ENCODE results near the gene MKNK1.

MKNK1 gene

GRCh38 chr1:46557403-46557802 is 46.7 kb downstream of the MKNK1 start:
- H3K4me1 ChIP-seq (ENCODE audit: control insufficient read depth, insufficient read depth, low read length): peaks cover 11% of the 10 kb centered on the region
- no peak overlapping the region for H3K27ac ChIP-seq (ENCODE audit: low read depth, low read length)
- no peaks in the 10 kb centered on the region for H3K9me3 ChIP-seq (ENCODE audit: control insufficient read depth, insufficient read depth, low read depth, low read length)
- no peak overlapping the region for H3K4me3 ChIP-seq (ENCODE audit: low read depth, low read length)
- no peaks in the 10 kb centered on the region for H3K27me3 ChIP-seq (ENCODE audit: control insufficient read depth, insufficient read depth, low read length)
- peaks cover 7% of the 10 kb centered on the region for H3K36me3 ChIP-seq (ENCODE audit: control insufficient read depth, insufficient read depth, low read length)
- no peak overlapping the region for H3K9ac ChIP-seq (ENCODE audit: low read length)

DNA sequence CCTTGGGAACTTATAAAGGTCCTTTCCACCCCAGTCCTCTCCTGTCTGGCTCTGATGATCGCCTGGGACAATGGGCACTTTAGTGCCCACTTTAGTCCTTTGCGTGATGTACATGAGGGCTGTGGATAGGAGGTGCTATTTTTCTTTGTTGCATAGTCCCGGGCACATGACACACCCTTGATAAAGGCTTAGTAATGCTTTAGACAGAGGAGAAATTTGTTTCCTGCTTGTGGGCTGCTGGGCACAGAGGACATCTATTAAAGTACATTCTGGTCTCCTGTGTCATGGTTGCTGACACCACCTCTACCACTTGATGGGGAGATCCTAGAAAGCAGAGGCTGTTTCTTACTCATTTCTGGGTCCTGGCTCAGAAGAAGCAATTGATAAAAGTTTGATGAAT is 47.2 kb downstream of the MKNK1 start:
- Histone ChIP-seq H3K4me3 (ENCODE audit: low read depth, low read length) (no peak overlapping the region), H3K27me3 (ENCODE audit: control insufficient read depth, insufficient read depth, low read length) (no peaks in the 10 kb centered on the region), H3K27ac (ENCODE audit: low read depth, low read length) (no peak overlapping the region), H3K9me3 (ENCODE audit: control insufficient read depth, insufficient read depth, low read depth, low read length) (no peaks in the 10 kb centered on the region), H3K36me3 (ENCODE audit: control insufficient read depth, insufficient read depth, low read length) (peaks cover 6% of the 10 kb centered on the region; the same call in 1 of the 2 replicates), H3K9ac (ENCODE audit: low read length) (no peak overlapping the region), H3K4me1 (ENCODE audit: control insufficient read depth, insufficient read depth, low read length) (peaks cover 11% of the 10 kb centered on the region)

- Histone ChIP-seq H3K9ac (ENCODE audit: low read length) (no peak overlapping the region), H3K27ac (ENCODE audit: low read depth, low read length) (no peak overlapping the region), H3K27me3 (ENCODE audit: control insufficient read depth, insufficient read depth, low read length) (no peaks in the 10 kb centered on the region), H3K4me3 (ENCODE audit: low read depth, low read length) (no peak overlapping the region), H3K9me3 (ENCODE audit: control insufficient read depth, insufficient read depth, low read depth, low read length) (no peaks in the 10 kb centered on the region), H3K4me1 (ENCODE audit: control insufficient read depth, insufficient read depth, low read length) (peaks cover 11% of the 10 kb centered on the region), H3K36me3 (ENCODE audit: control insufficient read depth, insufficient read depth, low read length) (no peaks in the 10 kb centered on the region; the same call in 1 of the 2 replicates)
Observed at GRCh38 chr1:46555826-46556619, 48.0 kb downstream of the MKNK1 start.

DNA sequence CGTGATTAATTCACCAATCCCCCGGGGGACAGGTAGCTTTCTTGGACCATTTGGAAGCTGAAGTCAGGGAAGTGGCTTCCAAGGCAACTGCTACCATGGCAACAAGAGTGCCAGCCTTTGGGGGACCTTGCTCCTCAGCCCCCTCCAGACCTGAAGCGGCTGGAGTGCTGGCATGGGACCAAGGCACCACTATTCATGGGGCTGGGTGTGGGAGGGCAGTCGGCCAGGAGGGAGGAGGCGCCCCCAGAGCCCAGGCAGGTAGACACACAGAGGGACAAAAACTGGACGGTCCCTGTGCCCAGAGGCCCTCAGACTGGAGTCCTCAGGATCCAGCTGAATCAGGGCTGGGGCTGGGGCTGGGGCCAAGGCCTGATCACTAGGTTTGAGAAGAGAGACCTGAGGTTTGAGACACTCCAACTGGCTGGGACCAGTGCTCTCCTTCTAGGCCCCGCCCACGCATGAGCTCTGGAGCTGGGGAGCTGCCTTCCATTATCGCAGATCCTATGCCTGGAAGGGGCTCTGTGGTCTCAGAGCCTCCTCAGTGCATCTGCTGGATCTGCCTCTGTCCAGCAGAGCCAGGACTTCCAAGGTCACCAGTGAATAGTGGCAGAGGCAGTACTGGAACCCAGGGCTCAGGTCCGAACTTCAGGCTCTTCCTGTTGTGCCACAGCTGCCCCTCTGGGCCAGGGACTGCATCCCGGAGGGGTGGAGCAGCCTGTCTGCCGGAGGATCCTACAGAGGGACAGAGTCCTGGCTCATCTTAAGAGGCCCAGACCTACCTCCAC is 49.3 kb downstream of the MKNK1 start:
- no peak overlapping the region for H3K27ac ChIP-seq (ENCODE audit: low read depth, low read length)
- peaks cover 8% of the 10 kb centered on the region; the same call in 1 of the 2 replicates for H3K27me3 ChIP-seq (ENCODE audit: control insufficient read depth, insufficient read depth, low read length)
- no peak overlapping the region for H3K4me3 ChIP-seq (ENCODE audit: low read depth, low read length)
- peaks cover 22% of the 10 kb centered on the region for H3K4me1 ChIP-seq (ENCODE audit: control insufficient read depth, insufficient read depth, low read length)
- no peaks in the 10 kb centered on the region for H3K36me3 ChIP-seq (ENCODE audit: control insufficient read depth, insufficient read depth, low read length)
- H3K9ac ChIP-seq (ENCODE audit: low read length): no peak overlapping the region
- H3K9me3 ChIP-seq (ENCODE audit: control insufficient read depth, insufficient read depth, low read depth, low read length): no peaks in the 10 kb centered on the region

- peaks cover 24% of the 10 kb centered on the region for H3K4me1 ChIP-seq (ENCODE audit: control insufficient read depth, insufficient read depth, low read length)
- no peak overlapping the region for H3K27ac ChIP-seq (ENCODE audit: low read depth, low read length)
- no peaks in the 10 kb centered on the region for H3K9me3 ChIP-seq (ENCODE audit: control insufficient read depth, insufficient read depth, low read depth, low read length)
- H3K27me3 ChIP-seq (ENCODE audit: control insufficient read depth, insufficient read depth, low read length): peaks cover 10% of the 10 kb centered on the region; the same call in 1 of the 2 replicates
- no peak overlapping the region for H3K9ac ChIP-seq (ENCODE audit: low read length)
- no peaks in the 10 kb centered on the region for H3K36me3 ChIP-seq (ENCODE audit: control insufficient read depth, insufficient read depth, low read length)
- no peak overlapping the region for H3K4me3 ChIP-seq (ENCODE audit: low read depth, low read length)
Observed at GRCh38 chr1:46554236-46554596, 49.9 kb downstream of the MKNK1 start.

DNA sequence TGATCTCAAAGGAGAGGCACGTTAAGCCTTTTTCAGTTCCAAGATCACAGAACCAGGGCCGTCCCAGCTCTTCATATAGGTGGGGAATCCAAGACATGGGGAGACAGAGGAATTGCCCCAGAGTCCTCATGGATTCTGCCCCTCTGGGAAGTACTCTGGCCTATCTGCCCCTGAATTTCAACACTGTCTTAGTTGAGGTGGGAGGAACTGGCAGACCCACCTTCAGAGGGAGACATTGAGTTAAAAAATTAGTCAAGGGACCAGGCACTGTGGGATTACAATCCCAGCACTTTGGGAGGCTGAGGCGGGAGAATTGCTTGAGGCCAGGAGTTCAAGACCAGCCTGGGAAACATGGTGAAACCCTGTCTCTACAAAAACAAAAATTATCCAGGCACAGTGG is 50.6 kb downstream of the MKNK1 start:
- Histone ChIP-seq H3K4me3 (ENCODE audit: low read depth, low read length) (no peak overlapping the region), H3K4me1 (ENCODE audit: control insufficient read depth, insufficient read depth, low read length) (peaks cover 22% of the 10 kb centered on the region), H3K27me3 (ENCODE audit: control insufficient read depth, insufficient read depth, low read length) (peaks cover 10% of the 10 kb centered on the region; the same call in 1 of the 2 replicates), H3K9ac (ENCODE audit: low read length) (no peak overlapping the region), H3K9me3 (ENCODE audit: control insufficient read depth, insufficient read depth, low read depth, low read length) (no peaks in the 10 kb centered on the region), H3K27ac (ENCODE audit: low read depth, low read length) (no peak overlapping the region), H3K36me3 (ENCODE audit: control insufficient read depth, insufficient read depth, low read length) (no peaks in the 10 kb centered on the region)

GRCh38 chr1:46552357-46553237 is 51.5 kb downstream of the MKNK1 start:
- Histone ChIP-seq H3K9ac (ENCODE audit: low read length) (no peak overlapping the region), H3K27me3 (ENCODE audit: control insufficient read depth, insufficient read depth, low read length) (peaks cover 13% of the 10 kb centered on the region), H3K36me3 (ENCODE audit: control insufficient read depth, insufficient read depth, low read length) (no peaks in the 10 kb centered on the region), H3K4me3 (ENCODE audit: low read depth, low read length) (no peak overlapping the region), H3K9me3 (ENCODE audit: control insufficient read depth, insufficient read depth, low read depth, low read length) (no peaks in the 10 kb centered on the region), H3K4me1 (ENCODE audit: control insufficient read depth, insufficient read depth, low read length) (peaks cover 13% of the 10 kb centered on the region), H3K27ac (ENCODE audit: low read depth, low read length) (no peak overlapping the region)

- H3K36me3 ChIP-seq (ENCODE audit: control insufficient read depth, insufficient read depth, low read length): no peaks in the 10 kb centered on the region
- peaks cover 13% of the 10 kb centered on the region for H3K4me1 ChIP-seq (ENCODE audit: control insufficient read depth, insufficient read depth, low read length)
- H3K27ac ChIP-seq (ENCODE audit: low read depth, low read length): no peak within 1 kb of the TSS
- peaks cover 23% of the 10 kb centered on the region for H3K27me3 ChIP-seq (ENCODE audit: control insufficient read depth, insufficient read depth, low read length)
- H3K9me3 ChIP-seq (ENCODE audit: control insufficient read depth, insufficient read depth, low read depth, low read length): no peaks in the 10 kb centered on the region
- H3K4me3 ChIP-seq (ENCODE audit: low read depth, low read length): no peak within 1 kb of the TSS
- H3K9ac ChIP-seq (ENCODE audit: low read length): no peak within 1 kb of the TSS
Observed at GRCh38 chr1:46551597-46552095, 52.4 kb downstream of the MKNK1 start, which contains the start of gene KNCN. Gene KNCN, minus strand, starts transcription at chr1:46551647. Its CDS starts 432 bp downstream, at chr1:46551215.

GRCh38 chr1:46550751-46551231 is 53.3 kb downstream of the MKNK1 start:
- no peak overlapping the region for H3K27ac ChIP-seq (ENCODE audit: low read depth, low read length)
- H3K9ac ChIP-seq (ENCODE audit: low read length): no peak overlapping the region

More at GRCh38 chr1:46550751-46551231, 53.3 kb downstream of the MKNK1 start:
- Histone ChIP-seq H3K4me1 (ENCODE audit: control insufficient read depth, insufficient read depth, low read length) (peaks cover 13% of the 10 kb centered on the region), H3K27me3 (ENCODE audit: control insufficient read depth, insufficient read depth, low read length) (peaks cover 32% of the 10 kb centered on the region), H3K4me3 (ENCODE audit: low read depth, low read length) (no peak overlapping the region), H3K36me3 (ENCODE audit: control insufficient read depth, insufficient read depth, low read length) (no peaks in the 10 kb centered on the region), H3K9me3 (ENCODE audit: control insufficient read depth, insufficient read depth, low read depth, low read length) (no peaks in the 10 kb centered on the region)

Data from HUES6 (cell line).